ENCODE data around the gene MRPL18.

- TF ChIP-seq CTCF (optimal IDR thresholded peaks at IDR 0.05 in 1 of 3, IDR thresholded peaks at IDR 0.05 in 1 of 3, conservative IDR thresholded peaks at IDR 0.05 in 1 of 3; ENCODE audit: extremely low read depth in 1 of 3, insufficient read depth in 2 of 3, low read length in 3 of 3) (no peak), EZH2 (IDR thresholded peaks at IDR 0.05; ENCODE audit: low read length) (no peak)
These were observed 28.8 kb downstream of the MRPL18 start for GRCh38 chr6:159819098-159819497.
